NT2/D1 (cell line): ENCODE measurements around the gene GHRH.

ENCODE experiments used
- SUZ12 ChIP-seq: IDR thresholded peaks from 2 replicates; pipeline ENCODE4 v1.6.1; 2011; ENCODE audit not compliant: insufficient read length, insufficient read depth; ENCODE audit errors: extremely low read depth
- YY1 ChIP-seq: IDR thresholded peaks from 2 replicates; pipeline ENCODE4 v1.6.1; 2011; ENCODE audit not compliant: insufficient read length, insufficient read depth
- ZNF274 ChIP-seq: IDR thresholded peaks from 2 replicates; pipeline ENCODE4 v1.6.1; 2011; ENCODE audit warnings: mild to moderate bottlenecking, low read depth, low read length

GRCh38 chr20:37204056-37204455 lies 57.6 kb downstream of the GHRH start:
- TF ChIP-seq YY1 (no peak), SUZ12 (no peak), ZNF274 (no peak)
